Neural progenitor cell (in vitro differentiated cells): ENCODE results near the gene EPB41L4A. TPM values are rescaled to one million over a fixed set of nuclear protein-coding genes. Genes with fewer than 3 reads are reported as not detected.
"Not testable (repeated sequence)": the region's sequence is repeated elsewhere in the genome, so short reads cannot be mapped to it uniquely, and the experiment has no call there.

ENCODE experiments used
- DNase-seq: peaks from one replicate; pipeline ENCODE4 v3.0.0-alpha.2; 2016; ENCODE audit warnings: low spot score
- H2AFZ ChIP-seq: fragments of 200-600 bp; sonication (generic); replicated peaks from 2 replicates; pipeline ENCODE4 v1.6.1; 2016; ENCODE audit warnings: antibody characterized with exemption
- H3F3A ChIP-seq: fragments of 200-600 bp; sonication (generic); 2 replicates; pipeline ENCODE4 v1.6.1; 2016; ENCODE audit warnings: antibody characterized with exemption, low read depth
- H3K27ac ChIP-seq: fragments of 200-600 bp; sonication (generic); 2 replicates; pipeline ENCODE4 v1.5.1; 2016; ENCODE audit warnings: mild to moderate bottlenecking
- H3K27me3 ChIP-seq: fragments of 200-600 bp; sonication (generic); 2 replicates; pipeline ENCODE4 v1.6.1; 2016; ENCODE audit warnings: mild to moderate bottlenecking, moderate library complexity
- H3K36me3 ChIP-seq: fragments of 200-600 bp; sonication (generic); 2 replicates; pipeline ENCODE4 v1.5.1; 2016
- H3K4me1 ChIP-seq: fragments of 200-600 bp; sonication (generic); 2 replicates; pipeline ENCODE4 v1.6.1; 2016; ENCODE audit warnings: mixed run types
- H3K4me2 ChIP-seq: fragments of 200-600 bp; sonication (generic); 2 replicates; pipeline ENCODE4 v1.6.1; 2016
- H3K4me3 ChIP-seq: fragments of 200-600 bp; sonication (generic); 2 replicates; pipeline ENCODE4 v1.5.1; 2016
- H3K79me2 ChIP-seq: fragments of 200-600 bp; sonication (generic); 2 replicates; pipeline ENCODE4 v1.6.1; 2016; ENCODE audit warnings: low read depth
- H3K9ac ChIP-seq: fragments of 200-600 bp; sonication (generic); 2 replicates; pipeline ENCODE4 v1.6.1; 2016
- H3K9me3 ChIP-seq: fragments of 200-600 bp; sonication (generic); 2 replicates; pipeline ENCODE4 v1.5.1; 2016; ENCODE audit warnings: low read depth
- H4K20me1 ChIP-seq: fragments of 200-600 bp; sonication (generic); 2 replicates; pipeline ENCODE4 v1.6.1; 2016; ENCODE audit warnings: low read depth
- H3K27ac Mint-ChIP-seq: 3 replicates; pipeline ENCODE4 v1.8.0; 2021; ENCODE audit warnings: mixed read lengths
- H3K27me3 Mint-ChIP-seq: 2 replicates; pipeline ENCODE4 v1.8.0; 2022; ENCODE audit warnings: low read depth, mild to moderate bottlenecking, inconsistent platforms, moderate library complexity, mixed read lengths; ENCODE audit not compliant: insufficient read depth
- H3K36me3 Mint-ChIP-seq: 3 replicates; pipeline ENCODE4 v1.8.0; 2021; ENCODE audit warnings: mixed read lengths
- H3K4me1 Mint-ChIP-seq: 3 replicates; pipeline ENCODE4 v1.8.0; 2021; ENCODE audit warnings: mixed read lengths
- H3K4me3 Mint-ChIP-seq: 3 replicates; pipeline ENCODE4 v1.8.0; 2021; ENCODE audit warnings: mild to moderate bottlenecking, moderate library complexity, mixed read lengths
- H3K9me3 Mint-ChIP-seq: 3 replicates; pipeline ENCODE4 v1.8.0; 2020; ENCODE audit warnings: mixed read lengths
- EZH2 ChIP-seq: fragments of 200-600 bp; sonication (generic); IDR thresholded peaks from 2 replicates; pipeline ENCODE4 v1.6.1; 2017; ENCODE audit warnings: antibody characterized with exemption, mild to moderate bottlenecking, moderate library complexity
- EZH2phosphoT487 ChIP-seq: fragments of 200-600 bp; sonication (generic); IDR thresholded peaks from 2 replicates; pipeline ENCODE4 v1.6.1; 2017; ENCODE audit warnings: antibody characterized with exemption
- total RNA-seq: library from RNA; depleted of rRNA; stranded (reverse); fragments of >200 nt; gene quantifications from 2 replicates; pipeline ENCODE4 v1.2.3, GENCODE V29; 2015; ENCODE audit warnings: low replicate concordance
- TF ChIP-seq, protein P1 (sequence below): fragments of 200-600 bp; sonication (generic); IDR thresholded peaks from 2 replicates; pipeline ENCODE4 v1.5.1; 2017; ENCODE audit warnings: antibody characterized with exemption, mild to moderate bottlenecking

EPB41L4A gene
- total RNA-seq, 1 donor from 2014 or later, result 2.7 TPM

GRCh38 chr5:112366987-112367386 lies 52.1 kb downstream of the EPB41L4A start:
- Mint-ChIP-seq H3K27ac (no peak overlapping the region), H3K4me3 (no peak overlapping the region), H3K9me3 (no peaks in the 10 kb centered on the region), H3K4me1 (peaks cover 12% of the 10 kb centered on the region), H3K36me3 (no peaks in the 10 kb centered on the region), H3K27me3 (no peaks in the 10 kb centered on the region)
- Histone ChIP-seq H3K27me3 (no peaks in the 10 kb centered on the region), H2AFZ (no peak overlapping the region), H3K79me2 (no peaks in the 10 kb centered on the region), H3K9ac (no peak overlapping the region), H3K4me2 (no peak overlapping the region), H3K27ac (no peak overlapping the region), H3K4me1 (no peaks in the 10 kb centered on the region), H4K20me1 (no peaks in the 10 kb centered on the region), H3K36me3 (no peaks in the 10 kb centered on the region), H3F3A (no peaks in the 10 kb centered on the region), H3K4me3 (no peak overlapping the region), H3K9me3 (no peaks in the 10 kb centered on the region)
- DNase-seq, result peak; percentile 39
- TF ChIP-seq EZH2phosphoT487 (no peak), EZH2 (no peak)
- TF ChIP-seq, protein P1, sequence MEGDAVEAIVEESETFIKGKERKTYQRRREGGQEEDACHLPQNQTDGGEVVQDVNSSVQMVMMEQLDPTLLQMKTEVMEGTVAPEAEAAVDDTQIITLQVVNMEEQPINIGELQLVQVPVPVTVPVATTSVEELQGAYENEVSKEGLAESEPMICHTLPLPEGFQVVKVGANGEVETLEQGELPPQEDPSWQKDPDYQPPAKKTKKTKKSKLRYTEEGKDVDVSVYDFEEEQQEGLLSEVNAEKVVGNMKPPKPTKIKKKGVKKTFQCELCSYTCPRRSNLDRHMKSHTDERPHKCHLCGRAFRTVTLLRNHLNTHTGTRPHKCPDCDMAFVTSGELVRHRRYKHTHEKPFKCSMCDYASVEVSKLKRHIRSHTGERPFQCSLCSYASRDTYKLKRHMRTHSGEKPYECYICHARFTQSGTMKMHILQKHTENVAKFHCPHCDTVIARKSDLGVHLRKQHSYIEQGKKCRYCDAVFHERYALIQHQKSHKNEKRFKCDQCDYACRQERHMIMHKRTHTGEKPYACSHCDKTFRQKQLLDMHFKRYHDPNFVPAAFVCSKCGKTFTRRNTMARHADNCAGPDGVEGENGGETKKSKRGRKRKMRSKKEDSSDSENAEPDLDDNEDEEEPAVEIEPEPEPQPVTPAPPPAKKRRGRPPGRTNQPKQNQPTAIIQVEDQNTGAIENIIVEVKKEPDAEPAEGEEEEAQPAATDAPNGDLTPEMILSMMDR, result peak; percentile 54

GRCh38 chr5:112360740-112361139 lies 58.3 kb downstream of the EPB41L4A start:
- not testable (repeated sequence) for DNase-seq, H3F3A ChIP-seq, H3K79me2 ChIP-seq, H3K36me3 ChIP-seq, H3K9me3 ChIP-seq, H3K9ac ChIP-seq, H3K36me3 Mint-ChIP-seq, H3K4me3 Mint-ChIP-seq, H3K4me2 ChIP-seq, H3K4me1 ChIP-seq, H3K9me3 Mint-ChIP-seq, H3K27me3 Mint-ChIP-seq, H3K4me3 ChIP-seq, H3K4me1 Mint-ChIP-seq, H2AFZ ChIP-seq, H3K27ac ChIP-seq, H3K27me3 ChIP-seq, H3K27ac Mint-ChIP-seq, H4K20me1 ChIP-seq

GRCh38 chr5:112356178-112356956 lies 62.7 kb downstream of the EPB41L4A start:
- H3F3A ChIP-seq, result no peaks in the 10 kb centered on the region
- H3K36me3 ChIP-seq, result no peaks in the 10 kb centered on the region
- Mint-ChIP-seq H3K27me3 (peaks cover 2% of the 10 kb centered on the region), H3K27ac (no peak overlapping the region), H3K36me3 (peaks cover 6% of the 10 kb centered on the region), H3K4me1 (no peaks in the 10 kb centered on the region), H3K4me3 (no peak overlapping the region), H3K9me3 (peaks cover 7% of the 10 kb centered on the region)
- no peaks in the 10 kb centered on the region for H3K9me3 ChIP-seq
- H3K27ac ChIP-seq, result no peak overlapping the region
- H3K4me3 ChIP-seq, result no peak overlapping the region
- no peaks in the 10 kb centered on the region for H3K4me1 ChIP-seq
- H3K9ac ChIP-seq, result no peak overlapping the region
- H4K20me1 ChIP-seq, result no peaks in the 10 kb centered on the region
- TF ChIP-seq EZH2, result no peak
- no peak for TF ChIP-seq EZH2phosphoT487
- TF ChIP-seq, protein P1, result no peak
- no peak for DNase-seq
- H3K4me2 ChIP-seq, result no peak overlapping the region
- no peaks in the 10 kb centered on the region for H3K27me3 ChIP-seq
- no peak overlapping the region for H2AFZ ChIP-seq
- H3K79me2 ChIP-seq, result no peaks in the 10 kb centered on the region

- H3K9ac ChIP-seq, result no peak overlapping the region
- H3K27ac ChIP-seq, result no peak overlapping the region
- Mint-ChIP-seq H3K4me1 (no peaks in the 10 kb centered on the region), H3K27me3 (peaks cover 2% of the 10 kb centered on the region), H3K27ac (no peak overlapping the region), H3K4me3 (no peak overlapping the region), H3K36me3 (peaks cover 6% of the 10 kb centered on the region), H3K9me3 (peaks cover 5% of the 10 kb centered on the region)
- no peaks in the 10 kb centered on the region for H3K9me3 ChIP-seq
- TF ChIP-seq EZH2 (no peak), EZH2phosphoT487 (no peak)
- TF ChIP-seq, protein P1, result no peak
- no peaks in the 10 kb centered on the region for H4K20me1 ChIP-seq
- H3F3A ChIP-seq, result no peaks in the 10 kb centered on the region
- H2AFZ ChIP-seq, result no peak overlapping the region
- H3K79me2 ChIP-seq, result no peaks in the 10 kb centered on the region
- no peaks in the 10 kb centered on the region for H3K4me1 ChIP-seq
- H3K36me3 ChIP-seq, result no peaks in the 10 kb centered on the region
- DNase-seq, result no peak
- H3K4me2 ChIP-seq, result no peak overlapping the region
- no peaks in the 10 kb centered on the region for H3K27me3 ChIP-seq
- H3K4me3 ChIP-seq, result no peak overlapping the region
Observed at GRCh38 chr5:112355058-112355685, 63.9 kb downstream of the EPB41L4A start.
